Measurements from ENCODE around the gene DCAF11.

DCAF11 gene

DNA sequence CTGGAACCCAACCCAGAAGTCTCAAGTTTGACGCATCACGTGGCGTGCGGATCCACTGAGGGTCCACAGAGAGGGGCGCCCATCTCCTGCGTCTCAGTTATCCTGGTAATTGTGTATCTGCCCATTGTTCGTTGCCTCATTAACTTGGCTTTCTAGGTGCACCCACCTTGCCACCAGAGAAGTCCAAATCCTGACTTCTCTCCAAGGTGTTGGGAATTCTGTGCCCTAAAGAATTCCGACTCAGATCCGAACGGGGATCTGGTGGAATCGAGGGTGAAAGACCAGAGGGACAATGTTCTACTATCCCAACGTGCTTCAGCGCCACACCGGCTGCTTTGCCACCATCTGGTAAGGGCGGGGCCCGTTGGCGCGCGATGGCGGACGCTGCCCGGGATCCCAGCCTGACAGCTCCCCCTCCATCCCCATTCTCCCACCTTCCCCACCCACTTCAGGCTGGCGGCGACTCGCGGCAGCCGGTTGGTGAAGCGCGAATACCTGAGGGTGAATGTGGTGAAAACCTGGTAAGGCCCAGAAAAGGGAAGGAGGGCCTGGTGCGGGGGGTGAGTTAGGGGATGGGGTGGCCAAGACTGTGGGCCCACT, 57.8 kb downstream of the DCAF11 start:
- TF ChIP-seq GATA3 (IDR thresholded peaks at IDR 0.05; ENCODE audit: low read depth, low read length) (no peak), GATA2 (IDR thresholded peaks at IDR 0.05; ENCODE audit: low read depth, low read length) (no peak)

DNA sequence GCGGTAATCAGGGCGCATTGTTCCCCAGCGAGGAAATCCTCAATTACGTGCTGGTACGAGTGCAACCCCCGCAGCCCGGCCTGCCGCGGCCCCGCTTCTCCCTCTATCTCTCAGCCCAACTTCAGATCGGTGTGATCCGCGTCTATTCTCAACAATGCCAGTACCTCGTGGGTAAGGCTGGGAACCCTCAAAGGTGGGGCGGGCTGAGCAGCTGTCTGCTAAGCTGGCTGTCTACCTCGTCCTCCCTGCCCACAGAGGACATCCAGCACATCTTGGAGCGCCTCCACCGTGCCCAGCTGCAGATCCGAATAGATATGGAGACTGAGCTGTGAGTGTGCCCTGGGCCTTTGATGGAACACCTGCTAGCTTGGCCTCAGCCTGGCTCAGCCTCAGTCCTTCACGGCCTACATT, 58.3 kb downstream of the DCAF11 start:
- TF ChIP-seq GATA2 (IDR thresholded peaks at IDR 0.05; ENCODE audit: low read depth, low read length): peak; percentile 50
- no peak for TF ChIP-seq GATA3 (IDR thresholded peaks at IDR 0.05; ENCODE audit: low read depth, low read length)
